Tibial nerve (tissue), 4 donors: ENCODE data around the gene ARHGAP15. TPM values are rescaled to one million over a fixed set of nuclear protein-coding genes. Genes with fewer than 3 reads are reported as not detected.

Experiments used
- DNase-seq, 2 donors: peaks; one replicate each; pipeline ENCODE4 v3.0.0-alpha.2; 2019; ENCODE audit warnings: low spot score in 2 of 2
- H3K27ac ChIP-seq, 4 donors: fragments of 200-600 bp; sonication (generic) in 3 of 4; one replicate each; pipeline ENCODE4 v1.5.1; 2017 to 2019; ENCODE audit warnings: mild to moderate bottlenecking in 1 of 4
- H3K27me3 ChIP-seq, 2 donors: fragments of 200-600 bp; sonication (generic) in 1 of 2; one replicate each; pipeline versions ENCODE4 v1.5.1 to v1.6.0; 2017 to 2019
- H3K36me3 ChIP-seq, 3 donors: fragments of 200-600 bp; sonication (generic); one replicate each; pipeline ENCODE4 v1.5.1; 2018 to 2019
- H3K4me1 ChIP-seq, 4 donors: fragments of 200-600 bp; sonication (generic) in 3 of 4; one replicate each; pipeline ENCODE4 v1.5.1; 2017 to 2019
- H3K4me3 ChIP-seq, 4 donors: fragments of 200-600 bp; sonication (generic) in 3 of 4; one replicate each; pipeline ENCODE4 v1.5.1; 2017 to 2019; ENCODE audit warnings: mild to moderate bottlenecking in 1 of 4, moderate library complexity in 1 of 4
- H3K9me3 ChIP-seq, 4 donors: fragments of 200-600 bp; sonication (generic) in 3 of 4; one replicate each; pipeline ENCODE4 v1.5.1; 2017 to 2019
- EP300 ChIP-seq, 2 donors: sonication (generic); formaldehyde crosslinking; IDR thresholded peaks; one replicate each; pipeline ENCODE4 v1.6.1; 2017; ENCODE audit warnings: antibody characterized with exemption in 2 of 2, mild to moderate bottlenecking in 1 of 2
- POLR2A ChIP-seq, 2 donors: fragments of 450-650 bp; IDR thresholded peaks; one replicate each; pipeline ENCODE4 v1.6.1; 2017; ENCODE audit warnings: antibody characterized with exemption in 2 of 2, mild to moderate bottlenecking in 2 of 2, moderate library complexity in 2 of 2
- WGBS, 2 donors: methylation state at CpG; one replicate each; pipeline ENCODE4 v1.1.5; 2018; 5-methylcytosine and 5-hydroxymethylcytosine counted together
- total RNA-seq, 4 donors: library from RNA; depleted of rRNA; stranded (reverse); fragments of >200 nt; gene quantifications; one replicate each; pipeline ENCODE4 v1.1.0, GENCODE V29; 2016
- TF ChIP-seq, protein P1 (sequence below), 5 experiments: fragments of 200-600 bp in 3 of 5; fragments of 450-650 bp in 2 of 5; sonication (generic) in 3 of 5; IDR thresholded peaks; one replicate each; pipeline ENCODE4 v1.5.1; 2016 to 2019; ENCODE audit warnings: antibody characterized with exemption in 5 of 5, mild to moderate bottlenecking in 3 of 5, moderate library complexity in 2 of 5

Gene ARHGAP15
- total RNA-seq, 4 donors from 2014 or later = 22.6 to 47.4 (median 35.9) TPM

DNA sequence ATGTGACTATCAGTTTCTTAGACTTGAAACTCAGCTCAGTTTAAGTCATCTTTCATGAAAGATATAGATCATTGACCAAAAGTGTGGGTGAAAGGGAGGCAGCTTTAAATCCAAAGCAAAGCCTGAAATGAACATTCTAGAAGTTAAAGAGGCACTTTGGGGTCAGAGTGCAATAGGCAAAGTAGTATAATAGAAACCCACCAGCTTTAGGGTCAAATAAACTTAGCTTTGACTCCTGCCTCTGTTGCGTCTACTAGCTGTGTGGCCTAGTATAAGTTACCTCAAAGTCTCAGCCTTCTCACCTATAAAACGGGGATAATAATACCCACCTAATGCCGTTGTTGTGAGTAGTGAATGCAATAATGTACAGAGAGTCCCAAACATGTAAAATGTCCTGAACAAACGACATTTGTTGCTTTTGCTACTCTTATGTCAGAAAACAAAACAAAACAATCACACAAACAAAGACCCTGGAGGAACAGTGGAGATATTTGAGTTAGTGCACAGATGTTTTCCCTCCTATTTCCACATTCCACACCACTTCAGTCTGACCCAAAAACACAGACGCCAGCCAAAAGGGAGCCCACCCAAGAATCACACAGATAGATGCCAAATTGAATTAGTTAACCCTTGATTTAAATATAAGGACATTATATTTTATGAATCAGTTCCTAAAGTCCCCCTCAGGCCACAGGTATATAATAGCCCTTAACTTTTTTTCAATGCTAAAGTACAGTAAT, 657.0 kb downstream of the ARHGAP15 start:
- TF ChIP-seq, protein P1, sequence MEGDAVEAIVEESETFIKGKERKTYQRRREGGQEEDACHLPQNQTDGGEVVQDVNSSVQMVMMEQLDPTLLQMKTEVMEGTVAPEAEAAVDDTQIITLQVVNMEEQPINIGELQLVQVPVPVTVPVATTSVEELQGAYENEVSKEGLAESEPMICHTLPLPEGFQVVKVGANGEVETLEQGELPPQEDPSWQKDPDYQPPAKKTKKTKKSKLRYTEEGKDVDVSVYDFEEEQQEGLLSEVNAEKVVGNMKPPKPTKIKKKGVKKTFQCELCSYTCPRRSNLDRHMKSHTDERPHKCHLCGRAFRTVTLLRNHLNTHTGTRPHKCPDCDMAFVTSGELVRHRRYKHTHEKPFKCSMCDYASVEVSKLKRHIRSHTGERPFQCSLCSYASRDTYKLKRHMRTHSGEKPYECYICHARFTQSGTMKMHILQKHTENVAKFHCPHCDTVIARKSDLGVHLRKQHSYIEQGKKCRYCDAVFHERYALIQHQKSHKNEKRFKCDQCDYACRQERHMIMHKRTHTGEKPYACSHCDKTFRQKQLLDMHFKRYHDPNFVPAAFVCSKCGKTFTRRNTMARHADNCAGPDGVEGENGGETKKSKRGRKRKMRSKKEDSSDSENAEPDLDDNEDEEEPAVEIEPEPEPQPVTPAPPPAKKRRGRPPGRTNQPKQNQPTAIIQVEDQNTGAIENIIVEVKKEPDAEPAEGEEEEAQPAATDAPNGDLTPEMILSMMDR (IDR thresholded peaks at IDR 0.05) = no peak
- no peak for TF ChIP-seq EP300 (IDR thresholded peaks at IDR 0.05)
- H3K27me3 ChIP-seq = no peaks in the 10 kb centered on the region
- H3K9me3 ChIP-seq = no peaks in the 10 kb centered on the region
- H3K27ac ChIP-seq = no peak overlapping the region
- WGBS, 2 donors = 29 to 30% methylated on average over 5 of the region's 5 CpGs
- H3K4me3 ChIP-seq = no peak overlapping the region
- H3K36me3 ChIP-seq = no peaks in the 10 kb centered on the region
- DNase-seq = no peak
- H3K4me1 ChIP-seq = peaks cover 0 to 6% (median 0%) of the 10 kb centered on the region in 4 donors

DNA sequence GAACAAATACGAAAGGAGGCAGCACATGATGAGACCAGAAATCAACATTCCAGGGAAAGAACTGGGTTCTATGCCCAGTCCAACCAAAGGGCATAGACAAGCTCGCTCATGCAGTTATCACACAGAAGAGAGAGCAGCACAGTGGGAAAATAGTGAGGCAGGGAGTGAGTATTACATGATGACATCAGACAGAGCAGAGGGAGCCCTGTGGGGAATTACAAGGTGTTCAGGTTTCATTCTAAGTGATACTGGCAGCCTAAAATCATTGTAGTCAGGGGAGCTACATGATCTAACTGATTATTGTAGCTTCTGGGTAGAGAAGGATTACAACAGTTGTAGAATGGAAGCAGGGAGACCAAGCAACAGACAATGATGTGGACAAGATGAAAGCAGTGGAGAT, 658.5 kb downstream of the ARHGAP15 start:
- Histone ChIP-seq H3K27ac (no peak overlapping the region), H3K9me3 (peaks cover 0 to 5% (median 0%) of the 10 kb centered on the region in 4 donors), H3K4me1 (peaks cover 0 to 6% (median 0%) of the 10 kb centered on the region in 4 donors), H3K36me3 (no peaks in the 10 kb centered on the region), H3K4me3 (no peak overlapping the region), H3K27me3 (no peaks in the 10 kb centered on the region)
- DNase-seq = no peak
- TF ChIP-seq POLR2A (IDR thresholded peaks at IDR 0.05) (no peak), EP300 (IDR thresholded peaks at IDR 0.05) (no peak)
- TF ChIP-seq, protein P1 (IDR thresholded peaks at IDR 0.05) = no peak
- 91 to 96% methylated on average over 2 of the region's 2 CpGs for WGBS, 2 donors

DNA sequence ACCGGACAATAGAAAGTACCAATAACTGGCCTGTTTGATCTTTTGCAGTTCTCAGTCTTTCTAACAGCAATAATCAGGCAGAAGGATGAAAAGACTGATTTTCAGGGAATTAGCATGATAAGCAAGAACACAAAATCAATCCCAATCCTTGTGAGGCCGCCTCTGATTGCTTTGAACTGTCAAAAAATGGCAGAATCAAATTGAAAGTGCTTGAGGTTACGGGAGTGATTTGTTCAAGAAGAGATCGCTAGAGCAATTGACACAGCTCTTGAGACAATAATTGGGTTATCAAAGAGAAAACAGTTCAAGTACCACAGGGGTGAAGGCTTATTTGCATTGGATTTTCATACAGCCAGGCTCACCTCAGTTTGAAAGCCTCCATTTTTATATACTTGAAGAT, 663.4 kb downstream of the ARHGAP15 start:
- H3K27me3 ChIP-seq = no peaks in the 10 kb centered on the region
- peaks cover 0 to 5% (median 0%) of the 10 kb centered on the region in 4 donors for H3K9me3 ChIP-seq
- no peak overlapping the region for H3K4me3 ChIP-seq
- no peak for DNase-seq
- TF ChIP-seq POLR2A (IDR thresholded peaks at IDR 0.05) (no peak), EP300 (IDR thresholded peaks at IDR 0.05) (no peak)
- TF ChIP-seq, protein P1 (IDR thresholded peaks at IDR 0.05) = no peak
- no peaks in the 10 kb centered on the region for H3K4me1 ChIP-seq
- WGBS, 2 donors = 89 to 93% methylated on average over 4 of the region's 4 CpGs
- no peak overlapping the region for H3K27ac ChIP-seq
- no peaks in the 10 kb centered on the region for H3K36me3 ChIP-seq

DNA sequence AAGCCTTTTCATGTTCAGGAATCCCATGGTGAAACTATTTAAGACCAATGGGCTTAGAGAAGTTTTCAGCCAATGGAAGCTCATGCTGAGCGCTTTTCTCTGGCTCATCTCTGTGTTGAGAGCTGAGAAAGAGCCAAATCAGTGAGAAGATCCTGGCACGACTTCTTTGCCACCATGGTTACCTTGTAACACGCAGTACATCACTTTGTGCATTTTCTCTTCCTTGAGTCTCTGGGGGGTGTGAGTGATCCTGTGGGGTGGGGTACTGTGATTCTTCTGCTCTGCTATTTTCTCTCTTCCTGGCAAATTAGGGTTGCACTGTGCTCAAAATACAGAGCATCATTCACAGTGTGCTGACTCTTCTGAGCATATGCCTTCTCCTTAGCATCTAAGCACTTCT, 664.2 kb downstream of the ARHGAP15 start:
- Histone ChIP-seq H3K4me1 (no peaks in the 10 kb centered on the region), H3K27ac (no peak overlapping the region), H3K4me3 (no peak overlapping the region), H3K36me3 (no peaks in the 10 kb centered on the region), H3K27me3 (no peaks in the 10 kb centered on the region), H3K9me3 (peaks cover 0 to 5% (median 0%) of the 10 kb centered on the region in 4 donors)
- no peak for DNase-seq
- 94 to 96% methylated on average over 3 of the region's 3 CpGs for WGBS, 2 donors
- TF ChIP-seq, protein P1 (IDR thresholded peaks at IDR 0.05) = no peak
- TF ChIP-seq EP300 (IDR thresholded peaks at IDR 0.05) (no peak), POLR2A (IDR thresholded peaks at IDR 0.05) (no peak)

DNA sequence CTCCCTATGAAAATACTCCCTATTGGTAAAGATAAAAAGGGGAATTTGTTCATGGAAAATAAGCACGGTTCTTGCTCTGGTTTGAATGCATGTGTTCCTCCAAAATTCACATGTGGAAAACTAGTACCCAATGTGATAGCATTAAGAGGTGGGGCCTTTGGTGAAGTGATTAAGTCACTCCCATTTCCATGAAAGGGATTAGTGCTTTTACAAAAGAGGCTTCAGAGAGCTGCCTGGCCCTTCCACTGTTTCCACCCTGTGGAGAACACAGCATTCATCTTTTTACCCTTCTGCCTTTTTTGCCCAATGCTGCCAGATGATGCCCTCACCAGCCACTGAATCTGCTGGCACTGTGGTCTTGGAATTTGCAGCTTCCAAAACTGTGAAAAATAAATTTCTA, 666.8 kb downstream of the ARHGAP15 start:
- Histone ChIP-seq H3K4me3 (no peak overlapping the region), H3K9me3 (peaks cover 0 to 5% (median 0%) of the 10 kb centered on the region in 4 donors), H3K36me3 (no peaks in the 10 kb centered on the region), H3K4me1 (no peaks in the 10 kb centered on the region), H3K27me3 (no peaks in the 10 kb centered on the region), H3K27ac (no peak overlapping the region)
- 90% methylated on average over 1 of the region's 1 CpG for WGBS, 2 donors
- TF ChIP-seq, protein P1 (IDR thresholded peaks at IDR 0.05) = no peak
- TF ChIP-seq EP300 (IDR thresholded peaks at IDR 0.05) (no peak), POLR2A (IDR thresholded peaks at IDR 0.05) (no peak)
- DNase-seq = no peak
